NCI-H1694 (cell line): ENCODE measurements around the gene NPHP4.

Source experiments
- DNase-seq: peaks from one replicate; lab custom pipeline; 2025; lab: John Stamatoyannopoulos, UW

Gene NPHP4

GRCh38 chr1:5950201-5950895 lies 41.9 kb downstream of the NPHP4 start:
- no peak for DNase-seq

DNA sequence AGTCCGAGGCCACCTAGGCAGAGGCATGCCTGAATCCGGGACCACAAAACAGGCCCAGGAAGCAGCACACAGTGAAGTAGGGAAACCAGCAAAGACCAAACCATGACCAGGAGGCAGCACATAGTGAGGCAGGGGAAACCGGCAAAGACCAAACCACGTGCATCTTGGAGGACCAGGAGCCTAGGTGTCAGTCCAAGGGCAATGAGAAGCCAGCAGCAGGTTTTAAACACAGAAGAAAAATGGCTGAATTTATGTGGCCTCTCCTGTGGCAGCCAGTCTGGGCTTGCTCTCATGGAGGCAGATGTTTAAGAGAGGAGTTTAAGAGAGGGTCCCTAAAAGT lies 42.5 kb downstream of the NPHP4 start:
- no peak for DNase-seq

- no peak for DNase-seq
Measured at GRCh38 chr1:5949085-5949760, 43.0 kb downstream of the NPHP4 start.

DNA sequence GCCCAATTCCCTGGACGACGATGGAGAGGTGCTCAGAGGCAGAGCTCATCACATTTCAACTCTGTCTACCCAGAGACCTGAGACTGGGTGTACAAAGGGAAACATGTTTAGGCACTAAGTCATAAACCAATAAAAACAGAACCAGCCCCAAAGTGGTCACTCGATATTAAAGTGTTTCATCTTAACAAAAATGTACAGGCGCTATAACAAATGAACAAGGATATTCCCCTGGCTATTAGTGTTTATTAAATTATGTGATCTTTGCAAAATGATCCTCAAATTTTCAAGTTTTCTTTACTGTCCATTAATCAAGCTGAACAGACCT lies 43.6 kb downstream of the NPHP4 start:
- DNase-seq: no peak

DNA sequence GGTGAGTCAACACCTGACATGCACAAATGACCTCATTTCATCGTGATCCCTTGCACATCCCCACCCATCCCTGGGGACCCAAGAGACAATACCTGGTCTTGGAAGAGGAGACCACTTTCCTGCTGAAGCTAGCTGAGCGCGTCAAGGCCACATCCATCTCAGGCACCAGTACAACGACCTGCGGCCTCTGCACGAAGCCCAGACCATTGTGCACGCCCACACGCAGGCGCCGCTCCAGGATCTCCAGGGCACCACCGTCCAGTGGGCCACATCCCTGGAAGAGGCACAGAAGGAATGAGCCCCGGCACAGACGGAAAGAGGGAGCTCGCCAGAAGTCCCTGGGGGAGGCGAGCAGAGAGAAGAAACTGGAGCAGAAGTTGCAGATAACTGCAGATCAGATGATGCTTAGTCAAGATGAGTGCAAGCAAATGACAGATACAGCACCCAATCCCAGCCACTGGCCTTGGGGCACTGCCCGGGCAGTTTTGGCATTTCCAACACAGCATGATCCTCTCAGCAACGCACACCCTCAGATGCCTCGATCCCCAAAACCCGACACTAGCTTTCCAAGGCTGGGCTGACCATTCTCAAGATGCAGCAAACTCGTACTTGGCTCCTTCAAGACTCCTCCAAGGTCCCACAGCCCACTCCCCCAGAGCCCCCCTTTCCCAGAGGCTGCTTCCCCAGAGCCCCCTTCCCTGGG lies 44.1 kb downstream of the NPHP4 start:
- DNase-seq: no peak

DNA sequence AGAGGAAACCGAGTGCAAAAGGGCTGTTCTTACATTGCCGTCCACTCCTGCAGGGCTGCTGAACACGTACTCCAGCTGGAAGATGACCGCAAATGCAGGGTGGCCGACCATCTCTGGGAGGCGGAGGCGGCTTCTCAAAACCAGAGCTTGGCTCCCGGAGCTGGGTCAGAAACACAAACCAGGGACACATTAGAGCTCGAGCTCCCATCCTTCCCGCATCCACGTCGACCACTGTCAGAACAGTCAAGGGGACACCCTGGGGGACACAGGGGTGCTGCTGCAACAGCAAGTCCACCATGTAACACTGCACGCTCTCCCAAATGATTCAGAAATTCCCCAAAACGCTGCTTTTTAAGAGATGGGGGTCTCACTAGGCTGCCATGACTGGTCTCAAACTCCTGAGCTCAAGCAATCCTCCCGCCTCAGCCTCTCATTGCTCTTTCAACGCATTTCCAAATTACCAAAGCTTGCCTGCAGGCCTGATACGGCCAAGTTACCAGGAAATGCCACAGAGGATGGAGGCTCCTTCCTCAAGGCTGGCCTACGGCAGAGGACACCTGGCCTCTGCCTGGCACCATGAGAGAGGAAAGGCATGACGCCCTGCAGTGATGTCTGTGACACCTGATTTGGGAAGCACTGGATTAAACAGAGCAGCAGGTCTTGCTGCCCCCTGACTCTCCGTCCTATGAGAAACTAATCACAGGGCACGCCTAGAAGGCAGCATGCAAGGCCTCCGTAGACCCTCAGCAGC lies 45.0 kb downstream of the NPHP4 start:
- no peak for DNase-seq

- DNase-seq: no peak
Measured at GRCh38 chr1:5945445-5945844, 46.8 kb downstream of the NPHP4 start.

- no peak for DNase-seq
Measured at GRCh38 chr1:5944843-5945167, 47.4 kb downstream of the NPHP4 start.

- no peak for DNase-seq
Measured at GRCh38 chr1:5944154-5944842, 47.9 kb downstream of the NPHP4 start.

GRCh38 chr1:5943343-5944124 lies 48.7 kb downstream of the NPHP4 start:
- no peak for DNase-seq

- no peak for DNase-seq
Measured at GRCh38 chr1:5941671-5942070, 50.6 kb downstream of the NPHP4 start.

GRCh38 chr1:5940723-5941407 lies 51.4 kb downstream of the NPHP4 start:
- DNase-seq: no peak

GRCh38 chr1:5939271-5940170 lies 52.7 kb downstream of the NPHP4 start:
- no peak for DNase-seq

- no peak for DNase-seq
Measured at GRCh38 chr1:5938101-5938646, 54.1 kb downstream of the NPHP4 start.

DNA sequence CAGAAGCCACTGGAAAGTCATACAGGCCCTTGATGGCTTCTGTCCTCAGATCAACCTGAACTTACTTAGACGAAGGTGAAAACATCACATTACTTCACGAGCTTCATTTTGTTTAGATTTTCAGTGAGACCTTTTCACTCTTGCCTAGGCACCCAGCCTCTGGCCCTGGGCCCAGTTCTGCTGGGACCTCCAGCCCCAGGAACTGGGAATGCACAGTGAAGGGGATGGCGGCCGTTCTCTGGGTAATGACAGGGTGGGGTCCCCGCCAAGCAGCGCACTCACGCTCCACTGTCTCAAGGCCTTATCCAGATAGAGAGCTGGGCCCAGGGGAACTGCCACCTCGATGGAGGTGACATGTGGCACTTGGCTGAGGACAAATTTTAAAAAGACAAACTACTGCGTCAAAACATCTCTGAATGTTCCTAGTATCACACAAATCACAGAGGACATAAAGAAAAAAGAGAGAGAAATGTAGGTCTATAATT lies 54.8 kb downstream of the NPHP4 start:
- DNase-seq: no peak

GRCh38 chr1:5936621-5937372 lies 55.4 kb downstream of the NPHP4 start:
- DNase-seq: no peak

GRCh38 chr1:5936126-5936525 lies 56.1 kb downstream of the NPHP4 start:
- no peak for DNase-seq

DNA sequence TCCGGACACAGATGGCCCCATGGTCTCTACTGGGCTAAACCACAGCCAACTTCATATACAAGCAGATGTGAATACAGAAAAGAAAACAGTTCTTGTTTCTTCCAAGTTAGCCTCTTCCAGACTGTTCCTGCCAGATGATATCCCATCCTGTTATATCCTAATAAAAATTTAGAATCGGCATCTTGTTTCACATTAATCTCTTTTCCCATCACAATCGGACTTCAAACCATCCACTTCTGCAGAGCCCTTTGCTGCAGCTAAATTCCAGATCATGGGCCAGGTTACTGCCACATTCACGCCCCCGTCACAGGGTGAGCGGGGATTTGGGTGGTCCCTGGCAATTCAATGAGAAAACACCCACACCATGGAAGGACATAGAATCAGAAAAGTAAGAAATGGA lies 57.2 kb downstream of the NPHP4 start:
- no peak for DNase-seq
